Body of pancreas (tissue), 4 donors: ENCODE results near the gene RNF224.

ENCODE experiments used
- CTCF ChIP-seq, 7 experiments: fragments of 450-650 bp in 4 of 7; fragments of 200-600 bp in 3 of 7; sonication (generic) in 3 of 7; IDR thresholded peaks; one replicate each; pipeline ENCODE4 v1.5.1; 2016 to 2019; ENCODE audit warnings: antibody characterized with exemption in 7 of 7
- POLR2A ChIP-seq, 3 donors: fragments of 450-650 bp; IDR thresholded peaks; one replicate each; pipeline ENCODE4 v1.6.1; 2016; ENCODE audit warnings: antibody characterized with exemption in 3 of 3, mild to moderate bottlenecking in 2 of 3

GRCh38 chr9:137263506-137263905 is 36.2 kb downstream of the RNF224 start:
- no peak for TF ChIP-seq POLR2A (IDR thresholded peaks at IDR 0.05)
- no peak for TF ChIP-seq CTCF (IDR thresholded peaks at IDR 0.05)
